MM.1S (cell line): Measurements from ENCODE around the gene MYD88.

Experiments used
- DNase-seq: peaks from one replicate; pipeline ENCODE4 v3.0.0-alpha.2; 2015
- H2AFZ ChIP-seq: fragments of 300-600 bp; sonication (generic); 2 replicates; pipeline ENCODE4 v1.6.0; 2016; ENCODE audit warnings: antibody characterized with exemption, low read length
- H3F3A ChIP-seq: fragments of 300-600 bp; sonication (generic); 2 replicates; pipeline ENCODE4 v1.6.1; 2016; ENCODE audit warnings: mild to moderate bottlenecking, antibody characterized with exemption, low read length, moderate library complexity, mixed read lengths; ENCODE audit not compliant: insufficient read depth
- H3K27ac ChIP-seq: fragments of 300-600 bp; sonication (generic); 2 replicates; pipeline ENCODE4 v1.5.1; 2016; ENCODE audit warnings: mild to moderate bottlenecking, low read length
- H3K27me3 ChIP-seq: fragments of 300-600 bp; sonication (generic); replicated peaks from 2 replicates; pipeline ENCODE4 v1.6.0; 2016; ENCODE audit warnings: low read length; ENCODE audit not compliant: insufficient read depth
- H3K36me3 ChIP-seq: fragments of 300-600 bp; sonication (generic); replicated peaks from 2 replicates; pipeline ENCODE4 v1.6.1; 2016; ENCODE audit warnings: mild to moderate bottlenecking, low read length, mixed read lengths; ENCODE audit not compliant: insufficient read depth
- H3K4me1 ChIP-seq: fragments of 300-600 bp; sonication (generic); 2 replicates; pipeline ENCODE4 v1.6.1; 2016; ENCODE audit warnings: low read length, mixed read lengths
- H3K4me2 ChIP-seq: fragments of 300-600 bp; sonication (generic); 2 replicates; pipeline ENCODE4 v1.6.0; 2016; ENCODE audit warnings: low read depth, low read length
- H3K4me3 ChIP-seq: fragments of 300-600 bp; sonication (generic); 2 replicates; pipeline ENCODE4 v1.5.1; 2016; ENCODE audit warnings: low read length, mixed read lengths
- H3K79me2 ChIP-seq: fragments of 300-600 bp; sonication (generic); 2 replicates; pipeline ENCODE4 v1.6.1; 2016; ENCODE audit warnings: mixed run types, low read length, mixed read lengths
- H3K9ac ChIP-seq: fragments of 300-600 bp; sonication (generic); 2 replicates; pipeline ENCODE4 v1.6.1; 2016; ENCODE audit warnings: low read length, mixed read lengths
- H3K9me2 ChIP-seq: fragments of 300-600 bp; sonication (generic); replicated peaks from 2 replicates; pipeline ENCODE4 v1.6.1; 2016; ENCODE audit warnings: mild to moderate bottlenecking, low read length, mixed read lengths; ENCODE audit not compliant: insufficient read depth
- H3K9me3 ChIP-seq: fragments of 300-600 bp; sonication (generic); replicated peaks from 2 replicates; pipeline ENCODE4 v1.6.1; 2016; ENCODE audit warnings: mild to moderate bottlenecking, low read length, mixed read lengths; ENCODE audit not compliant: insufficient read depth
- H4K20me1 ChIP-seq: fragments of 300-600 bp; sonication (generic); 2 replicates; pipeline ENCODE4 v1.6.1; 2016; ENCODE audit warnings: mild to moderate bottlenecking, low read length, moderate library complexity, mixed read lengths; ENCODE audit not compliant: insufficient read depth
- EZH2 ChIP-seq: fragments of 300-600 bp; sonication (generic); optimal IDR thresholded peaks from 2 replicates; pipeline ENCODE3; 2017; ENCODE audit warnings: low read depth, mild to moderate bottlenecking, antibody characterized with exemption, low read length, mixed read lengths
- EZH2phosphoT487 ChIP-seq: fragments of 300-600 bp; sonication (generic); IDR thresholded peaks from 2 replicates; pipeline ENCODE4 v1.6.1; 2018; ENCODE audit warnings: antibody characterized with exemption, low read length
- TF ChIP-seq, protein P1 (sequence below): fragments of 300-600 bp; sonication (generic); IDR thresholded peaks from 2 replicates; pipeline ENCODE4 v1.5.1; 2016; ENCODE audit warnings: antibody characterized with exemption, low read length, mixed read lengths

MYD88 gene

DNA sequence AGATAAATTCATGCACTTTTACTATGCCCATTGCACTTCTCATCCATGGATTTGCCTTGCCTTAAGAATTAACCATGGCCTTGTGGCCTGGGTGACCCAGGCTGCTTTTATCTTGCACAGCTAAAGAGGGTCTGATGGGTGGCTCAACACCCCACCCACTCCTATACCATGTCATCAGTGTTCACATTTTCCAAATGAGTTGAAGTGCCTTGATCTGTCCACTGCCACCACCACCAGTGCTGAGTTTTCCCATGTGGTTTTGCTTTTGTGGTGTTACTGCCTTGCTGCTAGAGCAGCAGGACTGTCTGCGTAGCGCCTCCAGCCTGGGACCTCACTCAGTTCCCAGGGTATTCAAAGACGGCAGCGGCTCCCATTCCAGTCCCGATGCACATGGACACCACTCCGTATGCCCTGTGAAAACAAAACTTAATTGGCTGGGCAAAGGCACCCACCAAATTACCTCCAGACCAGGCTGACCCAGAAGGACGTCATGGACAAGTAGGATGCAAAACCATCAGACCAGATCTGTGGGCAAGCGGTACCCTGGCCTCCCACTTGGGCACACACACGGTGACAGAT is 15.7 kb upstream of the MYD88 start:
- H3K36me3 ChIP-seq: no peaks in the 10 kb centered on the region
- no peaks in the 10 kb centered on the region for H3F3A ChIP-seq
- no peak for DNase-seq

DNA sequence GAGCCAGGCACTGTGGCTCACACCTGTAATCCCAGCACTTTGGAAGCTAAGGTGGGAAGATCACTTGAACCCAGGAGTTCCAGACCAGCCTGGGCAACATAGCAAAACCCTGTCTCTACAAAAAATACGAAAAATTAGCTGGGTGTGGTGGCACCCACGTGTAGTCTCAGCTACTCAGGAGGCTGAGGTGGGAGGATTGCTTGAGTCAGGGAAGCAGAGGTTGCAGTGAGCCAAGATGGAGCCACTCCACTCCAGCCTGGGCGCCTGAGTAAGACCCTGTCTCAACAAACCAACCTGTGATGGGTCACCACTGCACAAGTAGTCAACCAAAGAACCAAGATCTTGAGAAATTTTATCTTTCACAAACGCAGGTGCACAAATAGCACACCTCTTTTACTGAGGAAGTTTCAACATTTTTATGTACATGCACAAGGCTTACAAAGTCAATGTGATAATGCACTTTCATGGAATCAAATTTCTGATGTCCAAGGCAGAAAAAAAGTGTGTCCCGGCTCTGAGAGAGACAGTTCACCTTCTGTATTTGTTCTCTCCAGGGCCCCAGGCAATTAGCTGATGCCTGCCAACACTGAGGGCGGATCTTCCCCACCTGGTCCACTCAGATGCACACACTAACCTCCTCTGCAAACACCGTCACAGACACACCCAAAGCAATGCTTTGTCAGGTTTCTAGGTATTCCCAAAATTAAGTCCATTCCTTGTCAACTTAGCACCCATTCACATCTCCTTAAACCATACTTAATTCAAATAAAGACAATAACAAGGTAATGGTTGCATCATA is 13.9 kb upstream of the MYD88 start:
- Histone ChIP-seq H3K9me2 (no peaks in the 10 kb centered on the region), H3K27me3 (no peaks in the 10 kb centered on the region), H2AFZ (no peak overlapping the region), H3K4me2 (no peak overlapping the region), H3K27ac (no peak overlapping the region), H3K4me3 (no peak overlapping the region), H3K36me3 (no peaks in the 10 kb centered on the region), H4K20me1 (no peaks in the 10 kb centered on the region), H3K4me1 (no peaks in the 10 kb centered on the region), H3K79me2 (no peaks in the 10 kb centered on the region), H3F3A (no peaks in the 10 kb centered on the region), H3K9me3 (no peaks in the 10 kb centered on the region), H3K9ac (no peak overlapping the region)
- no peak for TF ChIP-seq EZH2phosphoT487
- TF ChIP-seq EZH2: no peak
- TF ChIP-seq, protein P1, sequence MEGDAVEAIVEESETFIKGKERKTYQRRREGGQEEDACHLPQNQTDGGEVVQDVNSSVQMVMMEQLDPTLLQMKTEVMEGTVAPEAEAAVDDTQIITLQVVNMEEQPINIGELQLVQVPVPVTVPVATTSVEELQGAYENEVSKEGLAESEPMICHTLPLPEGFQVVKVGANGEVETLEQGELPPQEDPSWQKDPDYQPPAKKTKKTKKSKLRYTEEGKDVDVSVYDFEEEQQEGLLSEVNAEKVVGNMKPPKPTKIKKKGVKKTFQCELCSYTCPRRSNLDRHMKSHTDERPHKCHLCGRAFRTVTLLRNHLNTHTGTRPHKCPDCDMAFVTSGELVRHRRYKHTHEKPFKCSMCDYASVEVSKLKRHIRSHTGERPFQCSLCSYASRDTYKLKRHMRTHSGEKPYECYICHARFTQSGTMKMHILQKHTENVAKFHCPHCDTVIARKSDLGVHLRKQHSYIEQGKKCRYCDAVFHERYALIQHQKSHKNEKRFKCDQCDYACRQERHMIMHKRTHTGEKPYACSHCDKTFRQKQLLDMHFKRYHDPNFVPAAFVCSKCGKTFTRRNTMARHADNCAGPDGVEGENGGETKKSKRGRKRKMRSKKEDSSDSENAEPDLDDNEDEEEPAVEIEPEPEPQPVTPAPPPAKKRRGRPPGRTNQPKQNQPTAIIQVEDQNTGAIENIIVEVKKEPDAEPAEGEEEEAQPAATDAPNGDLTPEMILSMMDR: no peak
- DNase-seq: no peak

More for the DNA sequence above, 15.7 kb upstream of the MYD88 start:
- no peaks in the 10 kb centered on the region for H3K79me2 ChIP-seq
- no peaks in the 10 kb centered on the region for H3K27me3 ChIP-seq
- no peak overlapping the region for H3K4me3 ChIP-seq
- no peaks in the 10 kb centered on the region for H4K20me1 ChIP-seq
- no peaks in the 10 kb centered on the region for H3K4me1 ChIP-seq
- no peak overlapping the region for H3K4me2 ChIP-seq
- no peak for TF ChIP-seq EZH2
- TF ChIP-seq EZH2phosphoT487: no peak
- TF ChIP-seq, protein P1: no peak
- no peak overlapping the region for H3K9ac ChIP-seq
- no peak overlapping the region for H3K27ac ChIP-seq
- H2AFZ ChIP-seq: no peak overlapping the region
- H3K9me3 ChIP-seq: no peaks in the 10 kb centered on the region
- no peaks in the 10 kb centered on the region for H3K9me2 ChIP-seq

GRCh38 chr3:38125305-38126120 is 12.9 kb upstream of the MYD88 start:
- H3K4me1 ChIP-seq: no peaks in the 10 kb centered on the region
- no peak overlapping the region for H3K4me2 ChIP-seq
- H3K27me3 ChIP-seq: no peaks in the 10 kb centered on the region
- no peak for DNase-seq
- H3F3A ChIP-seq: no peaks in the 10 kb centered on the region
- H3K4me3 ChIP-seq: no peak overlapping the region
- no peak overlapping the region for H2AFZ ChIP-seq
- H3K79me2 ChIP-seq: no peaks in the 10 kb centered on the region
- no peak overlapping the region for H3K27ac ChIP-seq
- no peaks in the 10 kb centered on the region for H4K20me1 ChIP-seq
- no peaks in the 10 kb centered on the region for H3K9me2 ChIP-seq
- no peaks in the 10 kb centered on the region for H3K9me3 ChIP-seq
- H3K36me3 ChIP-seq: no peaks in the 10 kb centered on the region; the same call in 1 of the 2 replicates
- TF ChIP-seq, protein P1: no peak
- TF ChIP-seq EZH2: no peak
- TF ChIP-seq EZH2phosphoT487: no peak
- H3K9ac ChIP-seq: no peak overlapping the region
